IMR-90 (cell line): Measurements from ENCODE around the gene ERBB4.

Source experiments
- BHLHE40 ChIP-seq: fragments of 150-350 bp; IDR thresholded peaks from 2 replicates; pipeline ENCODE4 v1.6.1; 2016; ENCODE audit warnings: mild to moderate bottlenecking, low read depth, low read length
- CTCF ChIP-seq: conservative IDR thresholded peaks from 2 replicates; pipeline ENCODE4 v1.5.1; 2012; ENCODE audit warnings: mild to moderate bottlenecking, low read depth, low read length, improper control_type of control experiment
- MXI1 ChIP-seq: IDR thresholded peaks from 2 replicates; pipeline ENCODE4 v1.6.1; 2012; ENCODE audit warnings: low read depth, mild to moderate bottlenecking, low read length, moderate library complexity, borderline replicate concordance
- TF ChIP-seq, protein P1 (sequence below): fragments of 150-350 bp; IDR thresholded peaks from 2 replicates; pipeline ENCODE4 v1.6.1; 2017; ENCODE audit warnings: mild to moderate bottlenecking, antibody characterized with exemption, low read length, low read depth

DNA sequence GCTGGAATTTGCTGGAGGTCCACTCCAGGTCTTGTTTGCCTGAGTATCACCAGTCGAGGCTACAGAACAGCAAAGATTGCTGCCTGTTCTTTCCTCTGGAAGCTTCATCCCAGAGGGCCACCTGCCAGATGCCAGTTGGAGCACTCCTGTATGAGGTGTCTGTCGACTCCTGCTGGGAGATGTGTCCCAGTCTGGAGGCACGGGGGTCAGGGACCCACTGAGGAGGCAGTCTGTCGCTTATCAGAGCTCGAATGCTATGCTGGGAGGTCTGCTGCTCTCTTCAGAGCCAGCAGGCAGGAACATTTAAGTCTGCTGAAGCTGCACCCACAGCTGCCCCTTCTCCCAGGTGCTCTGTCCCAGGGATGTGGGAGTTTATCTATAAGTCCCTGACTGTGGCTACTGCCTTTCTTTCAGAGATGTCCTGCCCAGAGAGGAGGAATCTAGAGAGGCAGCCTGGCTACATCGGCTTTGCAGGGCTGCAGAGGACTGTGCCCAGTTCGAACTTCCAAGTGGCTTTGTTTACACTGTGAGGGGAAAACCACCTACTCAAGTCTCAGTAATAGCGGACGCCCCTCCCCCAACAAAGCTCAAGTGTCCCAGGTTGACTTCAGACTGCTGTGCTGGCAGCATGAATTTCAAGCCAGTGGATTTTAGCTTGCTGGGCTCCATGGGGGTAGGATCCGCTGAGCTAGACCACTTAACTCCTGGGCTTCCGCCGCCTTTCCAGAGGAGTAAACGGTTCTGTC lies 301.1 kb downstream of the ERBB4 start:
- TF ChIP-seq CTCF (no peak), BHLHE40 (no peak), MXI1 (no peak)
- TF ChIP-seq, protein P1, sequence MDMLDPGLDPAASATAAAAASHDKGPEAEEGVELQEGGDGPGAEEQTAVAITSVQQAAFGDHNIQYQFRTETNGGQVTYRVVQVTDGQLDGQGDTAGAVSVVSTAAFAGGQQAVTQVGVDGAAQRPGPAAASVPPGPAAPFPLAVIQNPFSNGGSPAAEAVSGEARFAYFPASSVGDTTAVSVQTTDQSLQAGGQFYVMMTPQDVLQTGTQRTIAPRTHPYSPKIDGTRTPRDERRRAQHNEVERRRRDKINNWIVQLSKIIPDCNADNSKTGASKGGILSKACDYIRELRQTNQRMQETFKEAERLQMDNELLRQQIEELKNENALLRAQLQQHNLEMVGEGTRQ, result no peak
